Natural killer cell (primary cell): ENCODE results near the gene EXOC4. TPM values are rescaled to one million over a fixed set of nuclear protein-coding genes. Genes with fewer than 3 reads are reported as not detected.

Experiments used
- ATAC-seq, 3 donors: fragments of 150-1000 bp in 2 of 3; fragments of 200-7000 bp in 1 of 3; cut with Tn5 transposase; 1 replicate in 1 of 3; 2 replicates in 2 of 3; pipeline ENCODE4 v1.10.0; 2021; ENCODE audit warnings: mild to moderate bottlenecking in 2 of 3, moderate library complexity in 2 of 3
- DNase-seq, 2 donors: peaks; one replicate each; pipeline versions ENCODE4 v3.0.0 to v3.0.0-alpha.2; 2013 to 2021; ENCODE audit warnings: mixed read lengths in 1 of 2
- H3K27ac ChIP-seq: one replicate; pipeline ENCODE4 v1.5.1; 2013; ENCODE audit warnings: mild to moderate bottlenecking, low read length
- H3K27me3 ChIP-seq: one replicate; pipeline ENCODE4 v1.6.1; 2013; ENCODE audit warnings: low read length; ENCODE audit not compliant: control insufficient read depth, insufficient read depth
- H3K36me3 ChIP-seq: one replicate; pipeline ENCODE4 v1.6.1; 2013; ENCODE audit warnings: low read length; ENCODE audit not compliant: control insufficient read depth, insufficient read depth
- H3K4me1 ChIP-seq: one replicate; pipeline ENCODE4 v1.6.1; 2013; ENCODE audit warnings: low read length; ENCODE audit not compliant: control insufficient read depth, insufficient read depth
- H3K4me3 ChIP-seq: one replicate; pipeline ENCODE4 v1.5.1; 2013; ENCODE audit warnings: low read length
- H3K9me3 ChIP-seq: one replicate; pipeline ENCODE4 v1.6.1; 2013; ENCODE audit warnings: low read length; ENCODE audit not compliant: control insufficient read depth, insufficient read depth
- H3K27ac Mint-ChIP-seq, 2 donors: one replicate each; pipeline ENCODE4 v1.8.0; 2022; ENCODE audit warnings: mild to moderate bottlenecking in 2 of 2, mixed read lengths in 2 of 2, moderate library complexity in 1 of 2
- H3K27me3 Mint-ChIP-seq, 2 donors: one replicate each; pipeline ENCODE4 v1.8.0; 2022; ENCODE audit warnings: low read depth in 2 of 2, mixed read lengths in 2 of 2
- H3K36me3 Mint-ChIP-seq: one replicate; pipeline ENCODE4 v1.8.0; 2022; ENCODE audit warnings: mixed read lengths
- H3K4me1 Mint-ChIP-seq, 2 donors: one replicate each; pipeline ENCODE4 v1.8.0; 2022; ENCODE audit warnings: mixed read lengths in 2 of 2
- H3K4me3 Mint-ChIP-seq: one replicate; pipeline ENCODE4 v1.8.0; 2022; ENCODE audit warnings: mild to moderate bottlenecking, moderate library complexity, mixed read lengths
- H3K9me3 Mint-ChIP-seq, 2 donors: one replicate each; pipeline ENCODE4 v1.8.0; 2022; ENCODE audit warnings: mixed read lengths in 2 of 2
- CTCF ChIP-seq: fragments of 200-600 bp; IDR thresholded peaks from one replicate; pipeline ENCODE4 v1.8.0; 2022; ENCODE audit warnings: antibody characterized with exemption
- WGBS: methylation state at CpG from one replicate; pipeline ENCODE4 v1.1.7; 2013; ENCODE audit warnings: missing lambda C conversion rate; ENCODE audit not compliant: insufficient coverage; 5-methylcytosine and 5-hydroxymethylcytosine counted together
- intact Hi-C: fragments of 100-400 bp; cut with micrococcal nuclease; formaldehyde crosslinking; loops from one replicate; pipeline ENCODE4 v1.14.2; 2022
- total RNA-seq, 4 donors: library from RNA; stranded (reverse); fragments of 120-200 nt in 1 of 4; gene quantifications; one replicate each; pipeline versions ENCODE4 v1.2.3 to v1.2.4, GENCODE V29; 2013 to 2022

EXOC4 gene
- total RNA-seq, 3 donors from 2014 or later (not counting 1 experiment from before 2014, with no cell fraction given), result 105 to 148 (median 123) TPM

DNA sequence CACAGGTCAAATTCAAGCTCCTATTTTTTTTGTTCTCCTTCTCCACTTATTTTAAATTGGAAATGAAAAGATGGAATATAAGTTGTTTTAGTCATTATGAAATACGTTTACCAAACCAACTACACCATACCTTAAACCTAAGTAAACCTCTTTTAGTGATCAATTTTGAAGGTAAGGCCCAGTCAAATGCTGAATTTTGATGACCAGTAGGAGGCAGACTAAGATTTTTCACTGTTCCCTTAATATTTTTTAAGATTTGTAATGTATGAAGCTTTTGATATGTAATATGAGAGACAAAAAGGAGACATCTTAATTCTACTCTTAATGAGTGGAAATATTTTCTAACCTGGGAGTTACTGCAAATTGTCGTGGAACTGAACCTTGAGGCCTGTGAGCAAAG lies 311.6 kb downstream of the EXOC4 start:
- 100% methylated on average over 1 of the region's 2 CpGs for WGBS
- H3K4me1 ChIP-seq, result no peaks in the 10 kb centered on the region
- no peaks in the 10 kb centered on the region for H3K27me3 Mint-ChIP-seq
- no peak for TF ChIP-seq CTCF
- DNase-seq (no peak), ATAC-seq (no peak)
- peaks cover 0 to 4% of the 10 kb centered on the region in 2 donors for H3K4me1 Mint-ChIP-seq
- intact Hi-C loops, result no loop called here
- no peak overlapping the region for H3K27ac Mint-ChIP-seq
- H3K9me3 Mint-ChIP-seq, result no peaks in the 10 kb centered on the region
- peaks cover 4% of the 10 kb centered on the region for H3K9me3 ChIP-seq
- H3K27ac ChIP-seq, result no peak overlapping the region
- no peaks in the 10 kb centered on the region for H3K36me3 ChIP-seq
- H3K4me3 Mint-ChIP-seq, result no peak overlapping the region
- H3K4me3 ChIP-seq, result no peak overlapping the region
- H3K36me3 Mint-ChIP-seq, result no peaks in the 10 kb centered on the region
- no peaks in the 10 kb centered on the region for H3K27me3 ChIP-seq

GRCh38 chr7:133568544-133568943 lies 315.7 kb downstream of the EXOC4 start:
- ATAC-seq, result no peak
- no peaks in the 10 kb centered on the region for H3K4me1 ChIP-seq
- peaks cover 4% of the 10 kb centered on the region for H3K9me3 ChIP-seq
- Mint-ChIP-seq H3K36me3 (no peaks in the 10 kb centered on the region), H3K27ac (no peak overlapping the region), H3K4me1 (peaks cover 7 to 8% of the 10 kb centered on the region in 2 donors), H3K9me3 (no peaks in the 10 kb centered on the region), H3K27me3 (no peaks in the 10 kb centered on the region), H3K4me3 (no peak overlapping the region)
- TF ChIP-seq CTCF, result no peak
- intact Hi-C loops, result no loop called here
- no peaks in the 10 kb centered on the region for H3K36me3 ChIP-seq
- no peak overlapping the region for H3K27ac ChIP-seq
- WGBS, result 100% methylated on average over 1 of the region's 3 CpGs
- DNase-seq, result no peak
- no peaks in the 10 kb centered on the region for H3K27me3 ChIP-seq
- no peak overlapping the region for H3K4me3 ChIP-seq

- H3K4me3 ChIP-seq, result no peak overlapping the region
- no peak overlapping the region for H3K27ac ChIP-seq
- no peaks in the 10 kb centered on the region for H3K36me3 Mint-ChIP-seq
- H3K36me3 ChIP-seq, result no peaks in the 10 kb centered on the region
- intact Hi-C loops, result no loop called here
- peaks cover 4% of the 10 kb centered on the region for H3K9me3 ChIP-seq
- no peak overlapping the region for H3K27ac Mint-ChIP-seq
- WGBS, result 88% methylated on average over 3 of the region's 3 CpGs
- no peak overlapping the region for H3K4me3 Mint-ChIP-seq
- H3K27me3 ChIP-seq, result no peaks in the 10 kb centered on the region
- DNase-seq (no peak), ATAC-seq (no peak)
- H3K4me1 Mint-ChIP-seq, result peaks cover 7 to 10% of the 10 kb centered on the region in 2 donors
- H3K4me1 ChIP-seq, result no peaks in the 10 kb centered on the region
- no peak for TF ChIP-seq CTCF
- no peaks in the 10 kb centered on the region for H3K27me3 Mint-ChIP-seq
- H3K9me3 Mint-ChIP-seq, result no peaks in the 10 kb centered on the region
Measured at GRCh38 chr7:133570321-133570720, 317.4 kb downstream of the EXOC4 start.

DNA sequence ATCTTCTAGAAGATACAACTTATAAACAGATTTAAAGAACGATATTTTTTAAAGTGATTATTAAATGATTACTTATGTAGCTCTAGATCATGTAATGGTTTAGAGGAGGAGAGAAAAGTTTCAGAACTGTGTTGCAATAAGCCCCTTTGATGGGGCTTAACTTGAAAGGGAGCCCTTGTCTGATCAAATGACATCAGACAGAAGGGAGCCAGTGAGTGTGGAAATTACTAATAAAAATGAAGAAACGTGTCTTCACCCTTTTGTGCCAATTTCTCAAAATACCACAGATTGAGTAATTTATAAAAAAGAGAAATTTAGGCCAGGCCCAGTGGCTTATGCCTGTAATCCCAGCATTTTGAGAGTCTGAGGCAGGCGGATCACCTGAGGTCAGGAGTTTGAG lies 318.2 kb downstream of the EXOC4 start:
- Mint-ChIP-seq H3K9me3 (no peaks in the 10 kb centered on the region), H3K4me3 (no peak overlapping the region), H3K4me1 (peaks cover 7 to 15% of the 10 kb centered on the region in 2 donors), H3K36me3 (no peaks in the 10 kb centered on the region), H3K27me3 (no peaks in the 10 kb centered on the region), H3K27ac (no peak overlapping the region)
- Histone ChIP-seq H3K36me3 (no peaks in the 10 kb centered on the region), H3K27me3 (no peaks in the 10 kb centered on the region), H3K27ac (no peak overlapping the region), H3K9me3 (peaks cover 4% of the 10 kb centered on the region), H3K4me3 (no peak overlapping the region), H3K4me1 (no peaks in the 10 kb centered on the region)
- intact Hi-C loops, result no loop called here
- no peak for TF ChIP-seq CTCF
- no peak for ATAC-seq
- 100% methylated on average over 2 of the region's 3 CpGs for WGBS
- DNase-seq, result no peak
